Calu3 (cell line): Measurements from ENCODE around the gene DLX3. TPM values are rescaled to one million over a fixed set of nuclear protein-coding genes. Genes with fewer than 3 reads are reported as not detected.

Experiments
- BruUV-seq: library from RNA; stranded (reverse); fragments of 400-500 nt; replicated peaks from 2 replicates; lab custom pipeline; 2021; lab: Mats Ljungman, UMichigan
- CTCF ChIA-PET: fragments of 300-600 bp; sonication (Branson Sonifier 250); formaldehyde crosslinking; loops from one replicate; lab custom pipeline; 2022; ENCODE audit warnings: antibody characterized with exemption; lab: Charles Lee
- DNase-seq: peaks from one replicate; pipeline ENCODE4 v3.0.0; 2022
- H3K27ac Mint-ChIP-seq: one replicate; pipeline ENCODE4 v1.8.0; 2022; ENCODE audit warnings: mixed read lengths; ENCODE audit not compliant: unreplicated experiment
- H3K27me3 Mint-ChIP-seq: one replicate; pipeline ENCODE4 v1.8.0; 2022; ENCODE audit warnings: mixed read lengths; ENCODE audit not compliant: unreplicated experiment
- H3K36me3 Mint-ChIP-seq: one replicate; pipeline ENCODE4 v1.8.0; 2022; ENCODE audit warnings: mild to moderate bottlenecking, moderate library complexity, mixed read lengths; ENCODE audit not compliant: insufficient read depth, unreplicated experiment
- H3K4me1 Mint-ChIP-seq: one replicate; pipeline ENCODE4 v1.8.0; 2022; ENCODE audit warnings: mild to moderate bottlenecking, low read depth, mixed read lengths; ENCODE audit not compliant: unreplicated experiment
- H3K4me3 Mint-ChIP-seq: one replicate; pipeline ENCODE4 v1.8.0; 2022; ENCODE audit warnings: mild to moderate bottlenecking, low read depth, moderate library complexity, mixed read lengths; ENCODE audit not compliant: unreplicated experiment
- H3K9me3 Mint-ChIP-seq: one replicate; pipeline ENCODE4 v1.8.0; 2022; ENCODE audit warnings: low read depth, mixed read lengths; ENCODE audit not compliant: unreplicated experiment
- intact Hi-C: fragments of 100-400 bp; cut with micrococcal nuclease; formaldehyde crosslinking; loops from one replicate; pipeline ENCODE4 v1.10.0; 2022; ENCODE audit not compliant: unreplicated experiment
- total RNA-seq: library from RNA; stranded (reverse); gene quantifications from 2 replicates; pipeline ENCODE4 v1.2.3, GENCODE V29; 2022
- TF ChIP-seq, protein P1 (sequence below): fragments of 200-600 bp; IDR thresholded peaks from one replicate; pipeline ENCODE4 v1.8.0; 2022; ENCODE audit warnings: antibody characterized with exemption; ENCODE audit not compliant: unreplicated experiment

DLX3 gene
- total RNA-seq, 1 experiment from 2014 or later = not detected

GRCh38 chr17:49990921-49991320 lies 4.1 kb downstream of the DLX3 start:
- peaks cover 7% of the 10 kb centered on the region for H3K36me3 Mint-ChIP-seq
- H3K4me3 Mint-ChIP-seq = no peak overlapping the region
- H3K27me3 Mint-ChIP-seq = peaks cover 99% of the 10 kb centered on the region
- no peak for DNase-seq
- H3K9me3 Mint-ChIP-seq = no peaks in the 10 kb centered on the region
- H3K4me1 Mint-ChIP-seq = peaks cover 41% of the 10 kb centered on the region
- H3K27ac Mint-ChIP-seq = no peak overlapping the region
- TF ChIP-seq, protein P1, sequence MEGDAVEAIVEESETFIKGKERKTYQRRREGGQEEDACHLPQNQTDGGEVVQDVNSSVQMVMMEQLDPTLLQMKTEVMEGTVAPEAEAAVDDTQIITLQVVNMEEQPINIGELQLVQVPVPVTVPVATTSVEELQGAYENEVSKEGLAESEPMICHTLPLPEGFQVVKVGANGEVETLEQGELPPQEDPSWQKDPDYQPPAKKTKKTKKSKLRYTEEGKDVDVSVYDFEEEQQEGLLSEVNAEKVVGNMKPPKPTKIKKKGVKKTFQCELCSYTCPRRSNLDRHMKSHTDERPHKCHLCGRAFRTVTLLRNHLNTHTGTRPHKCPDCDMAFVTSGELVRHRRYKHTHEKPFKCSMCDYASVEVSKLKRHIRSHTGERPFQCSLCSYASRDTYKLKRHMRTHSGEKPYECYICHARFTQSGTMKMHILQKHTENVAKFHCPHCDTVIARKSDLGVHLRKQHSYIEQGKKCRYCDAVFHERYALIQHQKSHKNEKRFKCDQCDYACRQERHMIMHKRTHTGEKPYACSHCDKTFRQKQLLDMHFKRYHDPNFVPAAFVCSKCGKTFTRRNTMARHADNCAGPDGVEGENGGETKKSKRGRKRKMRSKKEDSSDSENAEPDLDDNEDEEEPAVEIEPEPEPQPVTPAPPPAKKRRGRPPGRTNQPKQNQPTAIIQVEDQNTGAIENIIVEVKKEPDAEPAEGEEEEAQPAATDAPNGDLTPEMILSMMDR = no peak
- intact Hi-C loops = no loop called here
- CTCF ChIA-PET = no interaction called here
- no TSS peak for BruUV-seq

DNA sequence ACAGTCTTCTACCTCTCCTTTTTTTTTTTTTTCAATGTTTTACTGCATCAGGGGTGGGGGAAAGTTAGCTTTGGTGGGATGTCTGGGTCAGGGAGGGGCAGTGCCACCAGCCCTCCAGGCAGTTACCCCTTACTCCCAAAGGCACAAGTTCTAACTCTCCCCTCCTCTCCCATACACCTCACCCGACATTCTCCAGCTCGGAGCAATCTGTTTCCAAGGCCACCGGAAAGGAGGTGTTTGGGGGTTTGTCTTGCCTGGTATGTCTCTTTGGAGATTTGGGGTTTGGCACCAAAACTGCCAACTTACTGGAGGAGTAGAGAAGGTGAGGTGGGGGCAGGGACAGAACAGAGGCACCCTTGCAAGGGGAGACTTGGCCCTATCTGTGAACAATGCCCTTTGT lies 4.7 kb downstream of the DLX3 start:
- H3K9me3 Mint-ChIP-seq = no peaks in the 10 kb centered on the region
- peaks cover 99% of the 10 kb centered on the region for H3K27me3 Mint-ChIP-seq
- H3K4me1 Mint-ChIP-seq = peaks cover 36% of the 10 kb centered on the region
- TF ChIP-seq, protein P1 = no peak
- H3K4me3 Mint-ChIP-seq = no peak overlapping the region
- intact Hi-C loops = no loop called here
- no peak for DNase-seq
- CTCF ChIA-PET = interaction anchor here (0.7 kb wide), 1 partner anchor 10 kb away, joined by 3 read pairs; no protein-coding TSS in a partner anchor
- BruUV-seq = no TSS peak
- H3K36me3 Mint-ChIP-seq = peaks cover 4% of the 10 kb centered on the region
- no peak overlapping the region for H3K27ac Mint-ChIP-seq

- no peak for DNase-seq
- Mint-ChIP-seq H3K4me3 (no peak overlapping the region), H3K4me1 (peaks cover 28% of the 10 kb centered on the region), H3K36me3 (peaks cover 2% of the 10 kb centered on the region), H3K9me3 (no peaks in the 10 kb centered on the region), H3K27me3 (peaks cover 99% of the 10 kb centered on the region), H3K27ac (no peak overlapping the region)
- intact Hi-C loops = no loop called here
- no TSS peak for BruUV-seq
- CTCF ChIA-PET = interaction anchor here (0.7 kb wide), 2 partner anchors 31 to 146 kb away, joined by 3 to 4 read pairs; no protein-coding TSS in a partner anchor
- TF ChIP-seq, protein P1 = no peak
Measured at GRCh38 chr17:49989518-49989880, 5.5 kb downstream of the DLX3 start.

- Mint-ChIP-seq H3K36me3 (peaks cover 8% of the 10 kb centered on the region), H3K27ac (no peak overlapping the region), H3K9me3 (no peaks in the 10 kb centered on the region), H3K4me1 (peaks cover 18% of the 10 kb centered on the region), H3K4me3 (no peak overlapping the region), H3K27me3 (peaks cover 100% of the 10 kb centered on the region)
- intact Hi-C loops = no loop called here
- TF ChIP-seq, protein P1 = no peak
- CTCF ChIA-PET = interaction anchor here (1.0 kb wide), 1 partner anchor 35 kb away, joined by 3 read pairs; no protein-coding TSS in a partner anchor
- BruUV-seq = no TSS peak
- DNase-seq = peak; percentile 41
Measured at GRCh38 chr17:49987681-49988441, 7.2 kb downstream of the DLX3 start.
